Spleen (tissue), 7 donors: ENCODE data around the gene CLEC4E.
"Not testable (repeated sequence)": the region's sequence is repeated elsewhere in the genome, so short reads cannot be mapped to it uniquely, and the experiment has no call there.

Source experiments
- POLR2AphosphoS5 ChIP-seq, 3 donors: sonication (generic); formaldehyde crosslinking; IDR thresholded peaks; one replicate each; pipeline ENCODE4 v1.5.1; 2017; ENCODE audit warnings: antibody characterized with exemption in 3 of 3
- TF ChIP-seq, protein P1 (sequence below), 11 experiments: fragments of 200-600 bp in 7 of 11; fragments of 450-650 bp in 4 of 11; sonication (generic) in 4 of 11; IDR thresholded peaks in 8 of 11; conservative IDR thresholded peaks in 3 of 11; 1 replicate in 7 of 11; 2 replicates in 4 of 11; pipeline versions ENCODE4 v1.4.0 to v1.8.0; 2016 to 2021; ENCODE audit warnings: antibody characterized with exemption in 11 of 11, inconsistent platforms in 4 of 11, mild to moderate bottlenecking in 1 of 11
- donor health status: DM: no; HTN: no; CAD: no; lungs with moderate emphysema.
- donor health status: DM: no; HTN: no; CAD: no.
- donor health status: DM: no; HTN: no; CAD: no.

- not testable (repeated sequence) for TF ChIP-seq POLR2AphosphoS5 (IDR thresholded peaks at IDR 0.05)
- TF ChIP-seq, protein P1, sequence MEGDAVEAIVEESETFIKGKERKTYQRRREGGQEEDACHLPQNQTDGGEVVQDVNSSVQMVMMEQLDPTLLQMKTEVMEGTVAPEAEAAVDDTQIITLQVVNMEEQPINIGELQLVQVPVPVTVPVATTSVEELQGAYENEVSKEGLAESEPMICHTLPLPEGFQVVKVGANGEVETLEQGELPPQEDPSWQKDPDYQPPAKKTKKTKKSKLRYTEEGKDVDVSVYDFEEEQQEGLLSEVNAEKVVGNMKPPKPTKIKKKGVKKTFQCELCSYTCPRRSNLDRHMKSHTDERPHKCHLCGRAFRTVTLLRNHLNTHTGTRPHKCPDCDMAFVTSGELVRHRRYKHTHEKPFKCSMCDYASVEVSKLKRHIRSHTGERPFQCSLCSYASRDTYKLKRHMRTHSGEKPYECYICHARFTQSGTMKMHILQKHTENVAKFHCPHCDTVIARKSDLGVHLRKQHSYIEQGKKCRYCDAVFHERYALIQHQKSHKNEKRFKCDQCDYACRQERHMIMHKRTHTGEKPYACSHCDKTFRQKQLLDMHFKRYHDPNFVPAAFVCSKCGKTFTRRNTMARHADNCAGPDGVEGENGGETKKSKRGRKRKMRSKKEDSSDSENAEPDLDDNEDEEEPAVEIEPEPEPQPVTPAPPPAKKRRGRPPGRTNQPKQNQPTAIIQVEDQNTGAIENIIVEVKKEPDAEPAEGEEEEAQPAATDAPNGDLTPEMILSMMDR (IDR thresholded peaks at IDR 0.05 in 8 of 11, conservative IDR thresholded peaks at IDR 0.05 in 3 of 11), result not testable (repeated sequence)
These were observed at the start of gene CLEC4E for GRCh38 chr12:8540831-8541230.
